HG03520 (cell line): Measurements from ENCODE around the gene TBX21.

ENCODE experiments used
- ATAC-seq: cut with Tn5 transposase; IDR thresholded peaks from one replicate; pipeline ENCODE4 v1.9.1; 2021; ENCODE audit warnings: mild to moderate bottlenecking, moderate library complexity; ENCODE audit not compliant: unreplicated experiment

The TBX21 gene

DNA sequence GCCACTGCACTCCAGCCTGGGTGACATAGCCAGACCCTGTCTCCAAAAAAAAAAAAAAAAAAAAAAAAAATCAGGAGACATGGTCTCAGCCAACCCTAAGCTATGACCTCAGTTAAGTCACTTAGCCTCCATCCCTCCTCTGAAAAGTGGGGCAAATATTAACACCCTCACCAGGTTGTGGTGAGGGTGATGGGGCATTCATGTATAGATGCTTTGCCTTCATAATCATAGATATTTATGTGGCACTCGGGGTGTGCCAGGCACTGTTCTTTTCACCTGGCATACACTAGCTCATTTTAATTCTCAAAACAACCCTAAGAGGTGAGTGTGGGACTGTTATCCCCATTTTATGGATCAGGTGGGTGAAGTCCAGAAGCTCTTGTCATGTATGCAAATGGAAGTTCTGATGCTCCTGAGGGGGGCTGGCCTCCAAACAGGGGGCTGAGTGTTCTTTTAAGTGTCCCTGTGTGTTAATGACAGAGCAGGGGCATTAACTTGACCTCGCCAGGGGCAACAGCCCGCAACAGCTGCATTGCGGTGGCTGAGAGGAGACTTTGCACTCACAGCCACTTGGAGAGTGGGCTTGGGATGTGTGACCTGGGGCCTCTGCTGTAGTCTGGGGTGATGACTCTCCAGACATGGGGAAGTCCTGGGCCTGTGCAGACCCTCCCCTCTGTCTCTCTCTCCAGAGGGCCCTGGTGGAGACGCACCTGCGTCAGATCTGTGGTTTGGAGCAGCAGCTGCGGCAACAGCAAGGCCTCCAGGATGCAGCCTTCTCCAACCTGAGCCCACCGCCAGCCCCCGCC, 34.9 kb upstream of the TBX21 start:
- ATAC-seq: no peak

DNA sequence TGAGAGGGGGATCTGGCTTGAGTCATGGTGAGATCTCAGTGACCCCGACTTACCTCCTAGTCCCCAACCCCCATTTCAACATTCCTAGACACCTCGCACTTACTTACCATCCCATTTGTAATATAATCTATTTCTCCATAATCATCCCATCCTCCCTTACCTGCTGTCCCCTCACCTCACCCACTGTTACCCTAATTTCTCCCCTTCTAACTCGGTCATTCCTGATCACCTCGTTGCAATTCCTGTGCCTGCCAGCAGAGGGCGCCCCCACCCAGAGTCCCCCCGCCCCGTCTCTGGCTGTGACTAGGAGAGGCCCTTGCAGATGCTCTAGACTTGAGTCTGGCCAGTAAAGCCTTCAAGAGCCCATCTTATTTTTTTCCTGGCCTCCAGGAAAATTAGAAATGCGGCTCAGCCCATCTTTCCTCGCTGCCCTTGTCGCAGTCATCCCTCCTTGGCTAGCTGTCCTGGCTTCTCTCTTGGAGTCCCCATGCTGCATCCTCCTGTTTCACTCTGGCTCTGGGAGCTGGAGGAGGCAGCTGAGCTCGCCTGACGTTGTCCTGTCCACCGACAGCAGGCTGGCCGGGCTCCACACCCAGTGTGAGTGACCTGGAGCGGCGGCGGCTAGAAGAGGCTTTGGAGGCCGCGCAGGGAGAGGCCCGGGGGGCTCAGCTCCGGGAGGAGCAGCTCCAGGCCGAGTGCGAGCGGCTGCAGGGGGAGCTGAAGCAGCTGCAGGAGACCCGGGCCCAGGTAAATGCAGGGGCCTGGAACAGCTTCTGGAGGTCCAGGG, 34.1 kb upstream of the TBX21 start:
- ATAC-seq: no peak

DNA sequence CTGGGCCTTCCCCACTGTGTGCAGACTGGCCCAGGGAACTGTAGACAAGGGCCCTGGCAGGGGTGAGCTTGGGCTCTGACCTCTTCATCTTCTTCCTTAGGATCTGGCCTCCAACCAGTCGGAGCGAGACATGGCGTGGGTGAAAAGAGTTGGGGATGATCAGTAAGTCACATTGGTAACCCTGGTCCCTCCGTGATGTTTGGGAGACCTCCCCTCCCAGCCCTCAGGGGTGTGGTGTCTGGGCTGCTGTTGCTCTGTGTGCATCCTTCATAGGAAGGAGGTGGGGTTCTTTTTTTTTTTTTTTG, 33.5 kb upstream of the TBX21 start:
- no peak for ATAC-seq

DNA sequence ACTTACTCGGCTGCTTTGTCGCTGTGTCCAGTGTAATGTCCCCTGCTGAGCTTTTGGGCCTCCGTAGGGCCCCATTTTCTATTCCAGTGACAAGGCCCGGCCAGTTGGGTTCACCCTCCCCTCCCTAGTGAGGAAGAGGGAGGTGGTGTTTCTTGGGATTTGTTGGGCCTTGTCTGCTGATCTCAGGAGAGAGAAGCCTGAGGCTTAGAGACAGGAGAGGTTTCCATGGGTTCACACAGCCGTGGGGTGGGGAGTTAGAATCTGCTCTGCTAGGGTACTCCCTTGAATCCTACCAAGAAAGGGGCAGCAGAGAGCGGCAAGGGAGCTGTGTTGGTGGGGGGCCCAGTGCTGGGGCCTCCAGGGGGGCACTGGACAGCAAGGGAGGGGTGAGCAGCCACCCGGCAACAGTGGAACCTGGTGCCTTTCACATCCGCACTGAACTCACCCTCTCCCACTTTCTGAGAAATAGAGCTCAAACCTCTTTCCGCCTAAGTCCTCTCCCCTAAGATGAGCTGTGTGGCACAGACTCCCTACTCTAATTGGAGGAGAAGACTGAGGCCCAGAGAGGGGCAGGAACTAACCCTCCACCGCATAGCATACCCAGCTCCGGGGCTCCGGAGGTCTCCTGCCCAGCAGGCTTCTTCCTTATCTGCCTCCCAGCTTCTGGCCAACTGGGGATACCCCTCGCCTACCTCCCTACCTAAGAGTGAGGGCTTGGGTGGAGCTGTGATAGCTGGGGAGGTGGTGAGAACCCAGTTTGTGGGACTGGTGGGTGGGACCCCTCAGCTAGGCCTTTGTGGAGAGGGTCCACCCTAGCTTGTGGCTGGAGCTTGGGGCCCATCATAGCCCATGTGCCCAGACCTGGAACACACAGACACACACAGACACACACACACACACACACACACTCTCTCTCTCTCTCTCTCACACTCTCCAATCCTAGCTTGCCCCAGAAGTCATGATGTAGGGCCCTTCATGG, 32.3 kb upstream of the TBX21 start:
- no peak for ATAC-seq

DNA sequence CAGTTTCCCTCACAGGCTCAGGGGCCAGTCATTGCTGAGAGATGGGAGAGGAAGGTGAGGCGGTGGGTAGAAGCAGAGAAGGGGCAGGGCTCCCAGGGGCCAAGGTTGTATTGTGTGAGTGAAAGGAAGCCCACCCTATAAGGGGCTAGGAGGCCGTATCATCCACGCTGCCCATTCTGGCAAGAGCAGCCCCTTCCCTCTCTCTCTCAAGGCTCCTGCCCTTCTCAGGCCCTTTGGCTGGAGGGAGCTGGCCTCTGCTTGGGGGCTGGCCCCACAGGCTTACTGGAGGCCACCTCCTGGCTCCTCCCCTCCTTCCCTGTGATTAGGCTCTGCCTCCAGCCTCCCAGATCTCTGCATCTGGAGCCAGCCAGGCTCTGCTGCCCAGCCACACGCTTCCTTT, 31.4 kb upstream of the TBX21 start:
- ATAC-seq: no peak

DNA sequence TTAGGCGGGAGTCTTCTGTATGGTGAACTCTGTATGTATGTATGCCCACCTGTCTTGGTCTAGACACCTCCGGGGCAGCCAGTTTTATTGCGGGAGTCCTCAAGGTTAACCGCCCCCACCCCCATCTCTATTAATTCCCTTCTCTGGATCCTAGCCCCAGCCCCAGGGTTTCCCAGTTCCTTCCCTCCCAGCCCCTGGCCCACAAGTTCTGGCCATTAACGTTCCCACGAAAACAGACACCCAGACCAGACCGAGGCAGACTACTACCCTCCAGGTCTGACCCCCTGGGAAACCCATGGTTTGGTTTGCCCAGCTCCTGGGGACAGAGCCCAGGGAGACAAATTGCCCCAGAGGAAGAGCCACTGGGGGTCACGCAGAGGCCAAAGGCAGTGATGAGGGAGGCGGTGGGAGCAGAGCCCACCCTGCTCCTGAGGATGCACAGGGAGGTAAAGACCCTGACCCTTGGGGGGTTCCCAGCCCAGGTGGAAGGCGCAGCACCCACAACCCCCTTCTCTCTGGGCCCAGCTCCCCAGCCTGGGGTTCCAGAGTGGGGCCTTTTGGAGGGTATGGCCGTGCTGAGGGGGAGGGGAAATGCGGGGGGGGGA, 30.5 kb upstream of the TBX21 start:
- no peak for ATAC-seq

DNA sequence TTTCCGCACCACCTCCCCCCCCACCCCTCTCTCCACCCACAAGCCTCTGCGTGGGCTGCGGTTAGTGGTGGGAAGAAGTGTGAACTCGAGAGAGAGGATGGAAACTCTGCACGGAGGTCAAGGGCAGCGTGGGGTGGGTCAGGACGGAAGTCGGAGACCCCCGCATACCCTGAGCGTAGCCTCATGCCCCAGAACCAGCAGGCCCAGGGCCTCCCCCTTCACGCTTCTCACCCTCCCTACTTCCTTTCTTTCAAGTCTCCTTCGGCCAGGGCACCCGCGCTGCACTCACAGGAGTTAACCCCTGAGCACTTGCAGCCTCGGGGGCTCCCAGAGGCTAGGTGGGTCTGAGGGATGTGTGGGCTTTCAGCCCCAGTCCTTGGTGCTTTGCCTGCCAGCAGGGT, 29.8 kb upstream of the TBX21 start:
- no peak for ATAC-seq

DNA sequence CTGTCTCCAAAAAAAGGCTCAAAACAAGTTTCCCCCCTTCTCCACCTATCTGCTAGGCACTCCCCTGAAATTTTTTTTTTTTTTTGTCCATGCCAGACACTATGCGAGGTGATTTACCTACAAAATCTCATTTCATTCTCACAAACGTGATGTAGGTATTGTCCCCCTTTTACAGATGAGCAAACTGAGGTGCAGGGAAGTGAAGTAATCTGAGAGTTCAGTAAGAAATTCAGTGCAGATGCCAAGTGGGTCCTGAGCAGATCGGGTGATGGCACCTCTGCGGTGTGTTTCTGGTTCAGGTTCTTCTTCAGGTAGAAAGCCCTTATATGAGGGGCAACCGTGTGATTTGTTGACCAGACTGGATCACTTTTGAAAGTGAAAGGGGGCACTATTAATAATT, 29.4 kb upstream of the TBX21 start:
- no peak for ATAC-seq

DNA sequence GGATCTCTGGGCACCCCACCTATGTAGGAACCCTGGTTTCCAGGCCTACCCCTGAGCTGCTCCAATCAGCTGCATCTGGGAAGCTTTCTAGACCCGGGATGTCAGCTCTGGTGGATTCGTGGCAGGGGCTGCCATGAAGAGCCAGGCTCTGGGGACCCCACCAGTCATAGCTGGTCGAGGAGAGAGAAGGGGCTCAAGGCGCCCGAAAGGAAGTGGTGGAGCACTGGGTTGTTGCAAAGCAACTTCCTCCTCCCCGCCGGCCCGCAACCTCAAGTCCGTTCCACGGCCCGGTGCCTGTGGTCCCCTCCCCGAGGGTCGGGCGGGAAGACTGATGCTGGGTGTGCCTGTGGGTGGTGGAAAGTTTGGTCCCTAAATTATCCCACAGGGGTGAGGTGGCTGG, 28.9 kb upstream of the TBX21 start:
- no peak for ATAC-seq

DNA sequence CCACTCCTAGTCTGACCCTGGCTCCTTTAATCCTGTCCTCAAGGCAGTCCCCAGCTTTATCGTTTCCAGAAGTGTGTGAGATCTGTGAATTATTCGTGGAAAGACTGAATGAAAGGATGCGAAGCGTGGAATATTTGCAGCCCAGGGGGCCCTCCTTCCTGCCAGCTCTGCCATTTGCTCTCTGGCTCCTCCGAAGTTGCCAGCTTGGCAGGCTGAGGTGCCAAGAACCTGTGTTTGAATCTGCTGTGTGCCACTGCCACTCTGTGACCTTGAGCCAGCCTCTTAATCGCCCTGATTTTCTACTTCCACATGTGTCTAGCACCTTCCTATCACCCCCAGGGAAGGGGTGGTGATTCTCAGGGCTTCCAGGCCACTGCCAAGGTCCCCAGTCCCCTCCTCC, 28.3 kb upstream of the TBX21 start:
- ATAC-seq: no peak

DNA sequence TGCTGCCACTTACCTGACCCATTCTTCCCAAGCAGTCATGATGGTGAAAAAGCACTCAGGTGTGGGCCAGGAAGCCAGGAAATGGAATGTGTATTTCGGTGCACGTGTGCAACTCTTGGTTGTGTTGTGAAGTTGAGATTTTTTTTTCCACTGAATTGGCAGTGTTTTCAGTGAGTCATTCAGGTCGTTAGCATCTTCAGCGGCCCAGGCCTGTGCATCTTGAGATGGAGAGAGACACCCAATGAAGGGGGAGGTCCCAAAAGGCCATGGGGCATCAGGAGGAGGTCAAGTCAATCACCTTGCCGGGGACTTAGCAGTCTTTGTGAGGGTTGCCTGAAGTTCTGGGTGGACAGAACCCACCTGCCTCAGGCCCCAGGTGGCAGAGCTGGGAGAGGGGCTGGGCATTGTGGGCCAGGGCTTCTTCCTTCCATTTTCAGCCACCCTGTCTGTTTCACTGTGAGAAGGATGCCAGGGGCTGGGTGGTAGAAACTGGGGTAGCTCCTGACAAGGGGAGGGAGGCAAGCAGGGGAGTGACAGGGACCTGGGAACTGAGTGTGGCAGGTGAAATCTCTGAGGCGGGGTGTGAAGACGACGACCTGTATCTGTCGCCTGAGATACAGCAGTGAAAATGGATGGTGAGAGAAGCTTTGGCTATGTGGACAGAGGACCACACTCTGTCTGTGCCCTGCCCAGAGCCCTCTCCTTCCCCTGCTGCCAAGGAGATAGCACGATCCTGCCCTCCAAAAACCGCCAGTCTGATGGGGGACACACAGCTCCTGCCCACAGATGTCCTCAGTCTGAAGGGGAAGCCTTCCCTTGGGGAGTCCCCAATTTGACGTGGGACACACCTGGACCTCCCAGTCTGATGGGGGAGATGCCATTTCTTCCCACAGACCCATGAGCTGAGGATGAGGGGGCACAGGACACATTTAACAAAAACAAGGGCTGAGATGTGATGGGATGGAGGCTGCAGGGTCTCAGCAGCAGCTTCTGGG, 27.2 kb upstream of the TBX21 start:
- no peak for ATAC-seq

DNA sequence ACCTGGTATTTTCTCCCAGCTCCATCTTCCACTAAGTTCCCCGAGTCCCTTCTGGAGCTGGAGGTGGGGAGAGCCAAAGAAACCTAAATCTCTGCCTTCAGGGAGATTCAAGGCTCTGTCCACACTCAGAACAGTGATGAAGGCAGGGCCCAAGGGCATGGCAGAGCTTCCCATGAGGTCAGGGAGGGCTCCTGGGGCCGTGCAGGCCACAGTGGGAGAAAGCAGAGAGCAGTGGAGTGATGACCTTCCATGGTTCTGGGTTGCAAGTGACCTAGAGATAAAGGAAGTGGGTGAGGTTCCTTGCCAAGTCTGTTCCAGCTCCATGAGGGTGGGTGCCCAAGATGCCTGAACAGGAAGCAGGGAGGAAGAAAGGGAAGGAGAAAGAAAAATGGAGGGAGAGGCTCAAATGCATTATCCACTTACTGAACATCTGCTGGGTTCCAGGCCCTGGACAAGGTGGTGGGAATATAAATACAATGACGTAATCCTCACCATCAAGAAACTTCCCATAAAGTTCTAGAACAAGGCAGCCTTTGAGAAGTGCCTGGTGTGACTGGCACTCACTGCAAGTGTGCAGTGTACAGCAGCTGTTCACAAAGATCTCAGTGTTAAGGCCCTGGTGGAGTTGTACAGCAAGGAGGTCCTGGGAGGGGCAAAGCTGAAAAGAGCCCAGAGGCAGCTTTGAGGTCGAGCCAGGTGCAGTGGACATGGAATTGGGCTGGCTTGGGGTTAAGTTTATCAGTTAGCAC, 25.8 kb upstream of the TBX21 start:
- ATAC-seq: no peak

DNA sequence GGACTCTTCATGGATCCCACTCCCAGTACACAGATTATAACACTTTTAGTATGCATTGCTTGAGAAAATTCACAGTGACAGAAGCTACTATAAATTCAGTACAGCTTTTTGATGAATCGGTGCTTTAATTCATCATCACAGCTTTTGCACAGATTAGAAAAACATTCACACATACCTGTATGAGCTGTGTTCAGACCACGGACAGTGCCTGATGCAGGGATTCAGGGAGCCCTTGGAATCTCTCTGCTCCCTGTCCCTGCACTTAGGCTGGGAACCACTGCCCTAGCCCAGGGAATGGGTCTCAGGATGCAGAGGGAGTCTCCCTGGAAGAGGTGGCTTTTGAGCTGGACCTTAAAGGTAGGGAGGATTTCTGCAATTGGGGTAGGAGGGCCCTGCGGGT, 25.2 kb upstream of the TBX21 start:
- no peak for ATAC-seq

DNA sequence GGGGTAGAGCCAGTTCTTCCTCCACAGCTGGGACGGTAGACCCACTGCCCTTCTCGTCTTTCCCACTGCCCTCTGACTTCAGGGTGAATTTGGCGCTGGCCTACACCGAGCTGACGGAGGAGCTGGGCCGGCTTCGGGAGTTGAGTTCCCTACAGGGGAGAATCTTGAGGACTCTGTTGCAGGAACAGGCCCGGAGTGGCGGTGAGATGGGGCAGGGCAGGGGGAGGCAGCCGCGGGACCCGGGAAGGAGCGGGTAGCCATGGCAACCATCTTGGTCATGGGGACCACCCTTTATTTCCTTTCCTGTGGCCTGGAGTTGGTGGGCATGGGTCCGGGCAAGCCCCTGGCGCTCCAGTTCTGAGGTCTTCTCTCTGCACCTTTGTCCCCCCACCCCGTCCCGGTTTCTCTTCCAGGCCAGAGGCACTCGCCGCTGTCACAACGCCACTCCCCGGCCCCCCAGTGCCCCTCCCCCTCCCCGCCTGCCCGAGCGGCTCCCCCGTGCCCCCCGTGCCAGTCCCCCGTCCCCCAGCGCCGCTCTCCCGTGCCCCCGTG, 24.6 kb upstream of the TBX21 start:
- no peak for ATAC-seq

DNA sequence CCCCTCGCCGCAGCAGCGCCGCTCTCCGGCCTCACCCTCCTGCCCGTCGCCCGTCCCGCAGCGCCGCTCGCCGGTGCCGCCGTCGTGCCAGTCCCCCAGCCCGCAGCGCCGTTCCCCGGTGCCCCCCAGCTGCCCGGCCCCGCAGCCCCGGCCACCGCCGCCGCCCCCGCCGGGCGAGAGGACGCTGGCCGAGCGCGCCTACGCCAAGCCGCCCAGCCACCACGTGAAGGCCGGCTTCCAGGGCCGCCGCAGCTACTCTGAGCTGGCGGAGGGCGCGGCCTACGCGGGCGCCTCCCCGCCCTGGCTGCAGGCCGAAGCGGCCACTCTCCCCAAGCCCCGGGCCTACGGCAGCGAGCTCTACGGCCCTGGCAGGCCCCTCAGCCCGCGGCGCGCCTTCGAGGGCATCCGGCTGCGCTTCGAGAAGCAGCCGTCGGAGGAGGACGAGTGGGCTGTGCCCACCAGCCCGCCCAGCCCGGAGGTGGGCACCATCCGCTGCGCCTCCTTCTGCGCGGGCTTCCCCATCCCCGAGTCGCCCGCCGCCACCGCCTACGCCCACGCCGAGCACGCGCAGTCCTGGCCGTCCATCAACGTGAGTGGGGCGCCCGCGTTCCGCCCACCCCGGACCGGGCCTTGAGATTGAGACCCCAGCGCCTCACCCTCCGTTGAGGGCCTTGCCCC, 24.0 kb upstream of the TBX21 start:
- no peak for ATAC-seq

DNA sequence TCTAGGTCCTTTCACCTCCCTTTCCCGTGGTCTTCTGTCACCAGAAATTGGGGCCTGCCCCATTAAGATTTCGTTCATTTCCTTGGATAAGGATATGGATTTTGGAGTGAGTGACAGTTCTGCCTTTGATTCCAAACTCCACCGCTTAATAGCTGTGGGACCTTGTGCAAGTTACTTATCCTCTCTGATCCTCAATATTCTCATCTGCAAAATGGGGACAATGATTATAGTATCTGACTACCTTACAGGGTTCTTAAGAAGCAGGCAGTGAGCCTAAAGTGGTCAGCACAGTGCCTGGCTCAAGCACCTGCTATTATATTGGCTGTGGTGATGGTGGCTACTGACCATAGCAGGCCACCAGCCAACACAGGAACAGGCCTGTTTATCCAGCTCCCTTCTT, 23.4 kb upstream of the TBX21 start:
- no peak for ATAC-seq

DNA sequence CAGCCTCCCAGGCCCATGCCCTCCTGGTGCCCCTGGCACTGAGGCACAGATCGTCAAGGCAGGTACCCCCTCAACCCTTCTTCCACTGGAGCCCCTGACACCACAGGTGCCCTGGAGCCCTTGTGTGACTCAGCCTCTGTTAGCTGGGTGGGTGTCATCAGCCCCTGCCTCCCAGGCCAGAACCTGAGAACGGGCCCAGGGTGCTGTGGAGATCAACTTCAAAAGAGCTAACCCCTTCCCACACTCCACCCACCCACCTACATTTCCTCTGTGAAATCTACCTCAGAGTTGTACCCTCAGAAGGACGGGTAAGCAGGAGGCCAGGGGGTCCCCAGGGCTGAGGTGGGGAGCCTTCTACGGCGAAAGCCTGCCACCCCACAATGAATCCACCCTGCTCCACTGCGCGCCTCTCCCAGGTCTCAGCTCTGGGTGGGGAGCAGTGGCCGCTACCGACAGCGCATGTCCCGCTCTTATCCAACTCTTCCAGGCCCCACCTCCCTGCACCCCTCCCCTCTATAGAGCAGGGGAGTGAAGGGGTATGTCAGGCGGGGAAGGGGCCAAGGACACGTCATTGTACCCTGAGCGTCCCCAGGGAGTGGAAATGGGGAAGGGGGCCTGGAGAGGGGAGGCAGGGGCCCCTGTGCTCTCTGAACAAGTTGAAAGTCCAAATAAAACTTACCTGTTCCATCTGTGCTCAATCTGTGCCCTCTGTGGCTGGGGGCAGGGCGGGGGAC, 21.5 kb upstream of the TBX21 start:
- ATAC-seq: no peak
